Brain pericyte (primary cell): Measurements from ENCODE around the gene SNTG2.
"Not testable (repeated sequence)": the region's sequence is repeated elsewhere in the genome, so short reads cannot be mapped to it uniquely, and the experiment has no call there.

ENCODE experiments used
- DNase-seq: peaks from one replicate; pipeline ENCODE4 v3.0.0-alpha.2; 2012; ENCODE audit warnings: low read depth, low spot score

Gene SNTG2

GRCh38 chr2:950080-950966, at the start of gene SNTG2:
SNTG2 (plus strand) TSS chr2:950849; CDS start chr2:950997, 148 bp downstream.
- no peak for DNase-seq

DNA sequence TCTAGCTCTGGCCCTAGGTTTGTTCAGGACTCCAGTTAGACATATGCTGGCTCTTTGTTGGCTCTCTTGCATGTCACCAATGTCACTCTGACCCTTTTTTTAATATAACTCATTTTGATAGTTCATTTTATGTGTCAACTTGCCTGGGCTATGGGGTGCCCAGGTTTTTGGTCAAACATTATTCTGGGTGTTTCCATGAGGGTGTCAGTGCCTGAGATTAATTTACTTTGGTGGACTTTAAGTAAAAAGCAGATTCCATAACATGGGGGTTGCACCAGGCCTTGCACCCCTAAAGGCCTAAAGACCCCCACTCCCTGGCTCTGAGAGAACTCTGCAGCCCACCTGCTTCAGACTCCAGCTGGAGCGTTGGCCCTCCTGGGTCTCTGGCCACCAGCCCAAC, 48.1 kb upstream of the SNTG2 start:
- no peak for DNase-seq

DNA sequence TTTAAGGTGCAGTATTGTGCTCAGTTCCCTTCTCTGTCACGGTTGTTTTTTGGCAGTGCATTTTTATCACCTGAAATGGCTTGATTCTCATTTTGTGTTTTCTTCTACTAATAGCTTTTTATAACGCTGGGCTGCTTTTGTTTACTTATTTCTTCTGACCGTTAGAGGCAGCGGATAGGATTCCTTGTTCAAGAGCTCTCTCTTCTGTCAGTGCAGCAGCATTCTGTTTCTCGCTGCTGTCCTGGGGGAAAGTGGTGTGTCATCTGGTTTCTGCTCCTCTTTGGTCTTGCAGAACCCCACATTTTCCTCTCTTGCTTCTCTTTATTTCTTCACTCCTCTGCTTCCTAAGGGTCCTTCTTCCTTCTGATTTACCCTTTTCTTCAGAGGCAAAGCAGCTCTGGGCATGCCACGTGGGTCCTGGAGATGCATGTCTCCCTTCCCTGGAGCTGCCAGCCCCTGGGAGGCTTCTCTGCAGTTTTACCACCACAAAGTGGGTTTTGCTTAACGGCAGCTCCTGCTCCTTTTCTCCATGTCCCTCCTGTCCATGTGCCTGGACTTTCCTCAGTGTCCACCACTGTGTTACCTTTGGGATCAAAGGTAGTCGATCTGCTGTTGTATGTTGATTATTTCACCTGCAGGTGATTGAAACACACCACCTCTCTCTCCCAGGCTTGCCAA, 47.3 kb upstream of the SNTG2 start:
- DNase-seq: no peak

GRCh38 chr2:904246-905024, 46.2 kb upstream of the SNTG2 start:
- DNase-seq: no peak

DNA sequence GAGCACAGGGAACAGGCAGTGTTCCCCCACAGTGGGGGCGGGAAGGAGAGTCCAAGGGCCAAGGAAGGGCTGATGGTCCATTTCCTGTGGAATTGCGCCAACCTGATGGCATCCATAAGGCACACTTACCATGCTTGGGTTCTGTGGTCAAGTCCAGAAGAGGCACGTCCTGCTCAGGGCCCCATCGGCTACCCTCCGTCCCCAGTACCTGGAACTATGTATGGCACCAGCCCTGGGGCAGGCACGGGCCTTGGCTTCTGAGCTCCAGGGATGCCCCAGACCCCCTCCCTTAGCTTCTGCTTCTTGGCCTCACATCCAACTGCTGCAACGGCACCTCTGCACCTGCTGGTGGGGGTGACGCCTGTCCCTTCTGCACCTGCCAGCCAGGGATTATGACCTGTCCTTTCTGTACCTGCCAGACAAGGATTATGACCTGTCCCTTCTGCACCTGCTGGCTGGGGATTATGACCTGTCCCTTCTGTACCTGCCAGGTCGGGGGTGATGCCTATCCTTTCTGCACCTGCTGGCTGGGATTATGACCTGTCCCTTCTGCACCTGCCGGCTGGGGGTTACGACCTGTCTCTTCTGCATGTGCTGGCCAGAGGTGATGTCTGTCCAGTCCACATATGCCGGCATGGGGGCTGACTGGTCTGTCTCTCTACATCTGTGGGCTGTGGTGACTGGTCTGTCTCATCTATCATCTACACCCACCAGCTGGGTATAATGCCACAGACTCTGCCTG, 45.4 kb upstream of the SNTG2 start:
- no peak for DNase-seq

- no peak for DNase-seq
These were observed 44.9 kb upstream of the SNTG2 start for GRCh38 chr2:905833-906140.

DNA sequence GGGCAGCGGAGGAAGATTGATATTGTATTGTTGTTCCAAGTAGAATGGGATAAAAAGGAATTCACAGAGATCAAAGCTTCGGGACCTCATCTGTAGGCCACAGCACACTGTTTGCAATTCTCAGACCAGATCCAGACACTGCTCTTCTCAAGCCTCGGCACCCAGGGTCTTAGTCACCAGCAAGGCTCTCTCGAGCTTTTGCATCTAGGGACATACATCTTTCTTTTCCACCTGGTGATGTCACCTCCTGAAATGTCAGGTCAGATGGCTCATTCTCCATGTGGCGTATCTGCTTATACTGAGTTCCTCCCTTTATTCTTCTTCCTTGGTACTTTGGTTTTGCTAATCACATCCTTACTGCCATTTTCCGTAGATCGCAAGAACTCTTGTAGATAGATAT, 42.9 kb upstream of the SNTG2 start:
- no peak for DNase-seq

- no peak for DNase-seq
These were observed 42.1 kb upstream of the SNTG2 start for GRCh38 chr2:908568-908967.

DNA sequence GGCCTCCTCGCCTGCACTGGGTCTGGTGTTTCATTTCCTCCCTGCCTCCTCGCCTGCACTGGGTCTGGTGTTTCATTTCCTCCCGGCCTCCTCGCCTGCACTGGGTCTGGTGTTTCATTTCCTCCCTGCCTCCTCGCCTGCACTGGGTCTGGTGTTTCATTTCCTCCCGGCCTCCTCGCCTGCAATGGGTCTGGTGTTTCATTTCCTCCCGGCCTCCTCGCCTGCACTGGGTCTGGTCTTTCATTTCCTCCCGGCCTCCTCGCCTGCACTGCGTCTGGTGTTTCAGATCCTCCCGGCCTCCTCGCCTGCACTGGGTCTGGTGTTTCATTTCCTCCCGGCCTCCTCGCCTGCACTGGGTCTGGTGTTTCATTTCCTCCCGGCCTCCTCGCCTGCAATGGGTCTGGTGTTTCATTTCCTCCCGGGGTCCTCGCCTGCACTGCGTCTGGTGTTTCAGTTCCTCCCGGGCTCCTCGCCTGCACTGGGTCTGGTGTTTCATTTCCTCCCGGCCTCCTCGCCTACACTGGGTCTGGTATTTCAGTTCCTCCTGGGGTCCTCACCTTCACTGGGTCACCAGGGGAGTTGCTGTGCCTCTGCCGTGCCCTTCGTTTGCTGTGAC, 40.8 kb upstream of the SNTG2 start:
- not testable (repeated sequence) for DNase-seq

GRCh38 chr2:910698-911097, 40.0 kb upstream of the SNTG2 start:
- DNase-seq: no peak

DNA sequence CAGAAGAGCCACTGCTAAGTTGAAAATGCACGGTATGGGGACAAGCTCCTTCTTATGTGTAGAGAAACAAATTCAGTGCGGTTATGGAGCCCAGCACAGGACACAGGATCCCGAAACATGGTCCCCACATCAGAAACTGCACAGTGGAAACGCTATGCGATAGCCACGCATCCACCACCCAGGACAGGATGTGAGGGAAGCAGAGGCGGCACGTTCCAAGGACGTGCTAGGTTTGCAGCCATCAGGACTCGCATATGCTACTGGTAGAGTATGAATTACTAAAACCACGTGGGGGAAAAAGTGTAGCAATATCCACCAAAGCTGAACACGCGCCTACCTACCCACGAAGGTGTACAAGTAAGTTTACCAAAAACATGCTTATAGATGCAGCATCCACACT, 34.7 kb upstream of the SNTG2 start:
- DNase-seq: no peak

DNA sequence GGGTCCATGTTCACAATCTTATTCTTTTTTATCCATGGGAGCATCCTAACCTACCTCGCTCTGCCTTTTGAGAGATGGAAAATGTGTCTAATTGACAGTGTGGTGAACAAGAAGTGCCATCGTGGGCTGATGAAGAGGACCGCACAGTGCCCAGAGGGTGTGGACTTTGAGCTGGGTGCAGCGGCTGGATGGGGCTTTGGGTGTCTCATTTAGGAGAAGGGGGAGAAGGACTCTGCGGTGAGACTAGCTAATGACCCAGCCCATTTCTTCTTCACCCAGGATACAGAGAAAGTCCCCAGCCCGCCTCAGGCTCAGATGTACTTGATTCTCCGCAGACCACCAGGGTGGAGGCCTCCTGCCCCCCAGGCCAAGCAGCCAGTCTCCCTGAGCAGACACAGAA, 33.7 kb upstream of the SNTG2 start:
- no peak for DNase-seq

DNA sequence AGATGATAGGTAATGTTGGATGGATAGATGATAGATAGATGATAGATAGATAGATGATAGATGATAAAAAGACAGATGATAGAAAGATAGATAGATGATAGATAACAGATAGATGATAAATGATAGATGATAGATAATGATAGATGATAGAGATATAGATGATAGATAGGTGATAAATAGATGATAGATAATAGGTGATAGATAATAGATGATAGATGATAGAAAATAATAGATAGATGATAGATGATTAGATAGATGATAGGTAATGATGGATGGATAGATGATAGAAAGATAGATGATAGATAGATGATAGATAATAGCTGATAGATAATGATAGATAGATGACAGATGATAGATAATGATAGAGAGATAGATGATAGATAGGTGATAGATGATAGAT, 31.0 kb upstream of the SNTG2 start:
- no peak for DNase-seq

DNA sequence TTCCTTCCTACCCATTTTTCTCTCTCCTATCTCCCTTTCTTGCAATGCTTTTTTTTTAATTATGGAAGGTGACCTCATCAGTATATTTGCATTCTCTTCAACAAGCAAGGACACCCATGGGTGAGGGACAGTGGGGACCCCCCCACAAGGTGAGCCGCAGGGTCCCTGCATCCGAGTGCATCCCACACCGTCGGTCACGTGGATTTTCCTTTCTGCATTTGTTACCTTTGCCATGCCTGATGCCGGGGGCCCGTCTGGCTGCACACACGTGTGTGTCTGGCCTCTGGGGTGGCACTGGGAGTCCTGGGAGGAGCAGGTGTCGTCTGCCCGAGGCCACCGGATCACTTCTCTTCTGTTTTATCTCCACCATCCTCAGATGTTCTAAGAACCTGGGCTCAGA, 30.1 kb upstream of the SNTG2 start:
- no peak for DNase-seq

GRCh38 chr2:920999-921398, 29.6 kb upstream of the SNTG2 start:
- no peak for DNase-seq

DNA sequence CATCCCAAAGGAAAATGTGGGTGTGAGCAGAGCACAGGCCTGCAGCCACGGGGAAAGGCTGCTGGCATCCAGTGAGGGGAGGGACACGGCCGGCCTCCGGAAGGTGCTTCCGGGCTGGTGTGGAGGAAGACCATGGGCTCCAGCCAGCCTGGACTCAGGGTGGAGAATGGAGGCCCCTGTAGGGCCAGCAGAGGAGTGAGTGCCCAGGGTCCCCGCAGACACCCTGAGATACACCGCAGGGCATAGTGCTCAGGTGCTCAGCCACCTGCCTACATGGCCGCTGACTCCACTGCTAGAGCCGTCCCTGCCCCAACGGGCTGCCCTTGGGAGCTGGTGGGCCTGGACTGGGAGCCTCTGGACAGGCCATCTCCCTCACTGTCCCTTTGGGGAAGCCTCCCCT, 28.5 kb upstream of the SNTG2 start:
- no peak for DNase-seq

DNA sequence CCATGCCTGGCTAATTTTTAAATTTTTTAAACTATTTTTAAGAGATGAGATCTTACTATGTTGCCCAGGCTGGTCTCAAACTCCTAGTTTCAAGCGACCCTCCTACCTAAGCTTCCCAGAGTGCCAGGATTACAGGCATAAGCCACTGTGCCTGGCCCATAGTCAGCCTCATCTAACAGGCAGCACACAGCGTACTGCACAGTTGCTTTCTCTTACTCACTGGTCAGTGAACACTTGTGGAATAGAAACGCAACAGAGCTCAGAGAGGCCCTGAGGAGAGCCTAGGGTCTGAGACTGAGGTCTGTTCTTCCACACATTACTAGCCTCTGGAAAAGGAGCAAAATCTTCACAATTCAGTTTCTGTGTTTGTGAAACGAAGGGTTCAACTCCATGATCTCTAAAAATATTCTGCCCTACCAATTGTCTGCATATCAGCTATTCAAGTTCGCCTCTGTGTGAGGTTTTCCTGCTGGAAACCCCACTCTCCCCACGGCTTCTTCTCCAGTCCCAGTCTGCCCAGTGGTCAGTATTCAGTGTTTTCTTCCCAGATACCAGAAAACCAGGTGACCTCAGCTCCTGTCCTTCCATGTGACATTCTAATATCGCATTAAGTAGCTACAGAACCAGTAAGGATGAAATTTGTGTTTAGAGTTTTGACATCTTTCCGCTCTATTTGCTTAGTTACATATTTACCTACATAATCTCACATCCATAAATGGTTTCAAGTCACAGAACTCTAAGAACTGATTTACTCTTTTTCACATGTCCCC, 26.6 kb upstream of the SNTG2 start:
- DNase-seq: no peak

DNA sequence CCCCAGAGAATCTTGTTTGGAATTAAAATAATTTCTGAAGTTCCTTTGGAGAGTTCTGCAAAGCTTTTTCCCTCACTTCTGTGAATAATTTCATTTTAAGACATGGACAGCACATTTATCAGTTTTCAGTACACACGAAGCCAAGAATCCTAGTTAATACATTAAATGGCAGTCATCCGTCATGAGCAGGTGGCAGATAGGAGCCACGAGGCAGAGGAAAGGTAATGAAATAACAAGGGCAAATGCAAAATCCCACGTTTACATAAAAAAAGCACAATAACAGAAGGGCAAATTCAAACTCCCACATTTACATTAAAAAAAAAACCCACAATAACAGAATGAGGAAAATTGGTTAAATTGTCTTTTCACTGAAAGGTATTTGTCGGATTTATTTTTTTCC, 25.9 kb upstream of the SNTG2 start:
- no peak for DNase-seq

DNA sequence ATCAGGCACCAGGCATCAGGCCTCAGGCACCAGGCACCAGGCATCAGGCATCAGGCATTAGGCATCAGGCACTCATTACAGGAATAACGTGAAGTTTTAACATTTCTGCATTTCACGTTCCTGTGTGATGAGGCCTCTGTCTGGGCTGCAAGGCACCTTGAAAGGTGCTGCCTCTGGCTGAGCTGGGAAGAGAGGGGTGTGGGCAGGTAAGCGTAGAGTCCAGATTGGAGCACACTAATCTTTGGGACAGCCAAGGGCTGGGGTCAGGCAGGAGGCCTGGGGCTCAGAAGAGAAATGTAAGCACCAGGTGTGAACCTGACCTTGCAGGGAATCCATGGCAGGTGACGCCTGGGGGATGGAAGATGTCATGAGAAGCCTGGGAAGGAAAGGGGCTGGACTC, 25.3 kb upstream of the SNTG2 start:
- DNase-seq: no peak

- no peak for DNase-seq
These were observed 24.9 kb upstream of the SNTG2 start for GRCh38 chr2:925711-926110.
